ENCODE results near the gene OR6C76. TPM values are rescaled to one million over a fixed set of nuclear protein-coding genes. Genes with fewer than 3 reads are reported as not detected.

The OR6C76 gene
- total and polyA plus RNA-seq, 2 of the 4 experiments (the other 2 are of a cell fraction) = not detected

DNA sequence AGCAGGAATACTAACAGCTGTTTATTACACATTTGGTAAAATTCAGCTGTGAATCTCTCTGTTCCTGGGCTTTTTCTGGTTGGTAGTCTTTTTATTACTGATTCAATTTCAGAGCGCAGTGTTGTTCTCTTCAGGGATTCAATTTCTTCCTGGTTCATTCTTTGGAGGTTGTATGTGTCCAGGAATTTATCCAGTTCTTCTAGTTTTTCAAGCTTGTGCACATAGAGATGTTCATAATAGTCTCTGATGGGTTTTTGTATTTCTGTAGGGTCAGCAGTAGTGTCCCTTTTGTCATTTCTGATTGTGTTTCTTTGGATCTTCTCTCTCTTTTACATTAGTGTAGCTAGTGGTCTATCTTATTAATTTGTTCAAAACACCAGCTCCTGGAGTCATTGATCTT, 9.1 kb upstream of the OR6C76 start:
- no CpG with 5 or more reads among the region's 1 CpG for WGBS, 2 experiments (ENCODE audit: extremely low coverage in 2 of 2, insufficient read length in 1 of 2)
- Histone ChIP-seq H3K14ac (replicated peaks; ENCODE audit: low read depth, low read length) (no peak overlapping the region), H3K27ac (ENCODE audit: insufficient read depth, low read length) (no peak overlapping the region), H2BK20ac (ENCODE audit: low read depth, low read length) (no peak overlapping the region), H2AK9ac (replicated peaks; ENCODE audit: low read depth, low read length, poor library complexity) (no peak overlapping the region), H4K20me1 (ENCODE audit: insufficient read depth, low read length) (no peaks in the 10 kb centered on the region), H2BK15ac (ENCODE audit: low read depth, low read length) (no peak overlapping the region), H3K9ac (ENCODE audit: low read depth, low read length) (no peak overlapping the region), H3K27me3 (ENCODE audit: control insufficient read depth, insufficient read depth, low read length) (no peaks in the 10 kb centered on the region), H3K9me1 (ENCODE audit: insufficient read depth, low read length) (no peaks in the 10 kb centered on the region), H4K8ac (ENCODE audit: low read depth in 2 of 2, low read length in 2 of 2) (no peak overlapping the region), H3K4me3 (ENCODE audit: insufficient read depth, low read depth, low read length) (no peak overlapping the region), H3K4ac (ENCODE audit: low read depth, low read length) (no peak overlapping the region), H3K23ac (ENCODE audit: low read depth, low read length) (no peak overlapping the region), H2AFZ (replicated peaks; ENCODE audit: low read length, poor library complexity) (no peak overlapping the region), H3K9me3 (ENCODE audit: control insufficient read depth, insufficient read depth, low read length) (no peaks in the 10 kb centered on the region), H2BK120ac (ENCODE audit: low read depth, low read length) (no peak overlapping the region), H3K4me2 (ENCODE audit: low read depth, low read length) (no peak overlapping the region), H3K79me1 (ENCODE audit: low read depth in 1 of 2, low read length in 2 of 2) (no peaks in the 10 kb centered on the region), H2AK5ac (ENCODE audit: low read depth, low read length) (no peak overlapping the region), H4K5ac (ENCODE audit: low read depth, low read length) (no peak overlapping the region), H3K18ac (ENCODE audit: low read depth, low read length) (no peak overlapping the region), H2BK5ac (ENCODE audit: low read depth, low read length, poor library complexity, severe bottlenecking) (no peak overlapping the region), H3K36me3 (ENCODE audit: control insufficient read depth, insufficient read depth, low read length) (no peaks in the 10 kb centered on the region), H4K91ac (ENCODE audit: insufficient read depth, low read depth, low read length) (no peak overlapping the region), H3K56ac (ENCODE audit: extremely low read depth, insufficient read depth, low read length) (no peak overlapping the region), H3K4me1 (ENCODE audit: control insufficient read depth, insufficient read depth, low read length) (no peaks in the 10 kb centered on the region)
- ChIA-PET POLR2A (ENCODE audit: unreplicated experiment) (no interaction called here), CTCF (no interaction called here)
- TF ChIP-seq RFX5 (IDR thresholded peaks at IDR 0.05; ENCODE audit: low read depth, low read length) (no peak), NFE2L2 (IDR thresholded peaks at IDR 0.05; ENCODE audit: low read depth, low read length) (no peak), POLR2A (IDR thresholded peaks at IDR 0.05; ENCODE audit: low read depth, low read length) (no peak), MAFK (IDR thresholded peaks at IDR 0.05; ENCODE audit: low read depth, low read length) (no peak), FOS (IDR thresholded peaks at IDR 0.05; ENCODE audit: low read depth, low read length) (no peak), RAD21 (IDR thresholded peaks at IDR 0.05; ENCODE audit: low read length) (no peak), SMC3 (IDR thresholded peaks at IDR 0.05; ENCODE audit: low read depth, low read length) (no peak), CEBPB (IDR thresholded peaks at IDR 0.05; ENCODE audit: low read depth, low read length) (no peak), MXI1 (IDR thresholded peaks at IDR 0.05; ENCODE audit: borderline replicate concordance, low read depth, low read length) (no peak), RCOR1 (IDR thresholded peaks at IDR 0.05; ENCODE audit: insufficient replicate concordance, low read length) (no peak), BHLHE40 (IDR thresholded peaks at IDR 0.05; ENCODE audit: low read depth, low read length) (no peak), CHD1 (IDR thresholded peaks at IDR 0.05; ENCODE audit: low read depth, low read length) (no peak), MAZ (IDR thresholded peaks at IDR 0.05; ENCODE audit: borderline replicate concordance, low read depth, low read length) (no peak)
- TF ChIP-seq, protein P1, sequence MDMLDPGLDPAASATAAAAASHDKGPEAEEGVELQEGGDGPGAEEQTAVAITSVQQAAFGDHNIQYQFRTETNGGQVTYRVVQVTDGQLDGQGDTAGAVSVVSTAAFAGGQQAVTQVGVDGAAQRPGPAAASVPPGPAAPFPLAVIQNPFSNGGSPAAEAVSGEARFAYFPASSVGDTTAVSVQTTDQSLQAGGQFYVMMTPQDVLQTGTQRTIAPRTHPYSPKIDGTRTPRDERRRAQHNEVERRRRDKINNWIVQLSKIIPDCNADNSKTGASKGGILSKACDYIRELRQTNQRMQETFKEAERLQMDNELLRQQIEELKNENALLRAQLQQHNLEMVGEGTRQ (IDR thresholded peaks at IDR 0.05; ENCODE audit: low read depth, low read length) = no peak
- TF ChIP-seq, protein P2, sequence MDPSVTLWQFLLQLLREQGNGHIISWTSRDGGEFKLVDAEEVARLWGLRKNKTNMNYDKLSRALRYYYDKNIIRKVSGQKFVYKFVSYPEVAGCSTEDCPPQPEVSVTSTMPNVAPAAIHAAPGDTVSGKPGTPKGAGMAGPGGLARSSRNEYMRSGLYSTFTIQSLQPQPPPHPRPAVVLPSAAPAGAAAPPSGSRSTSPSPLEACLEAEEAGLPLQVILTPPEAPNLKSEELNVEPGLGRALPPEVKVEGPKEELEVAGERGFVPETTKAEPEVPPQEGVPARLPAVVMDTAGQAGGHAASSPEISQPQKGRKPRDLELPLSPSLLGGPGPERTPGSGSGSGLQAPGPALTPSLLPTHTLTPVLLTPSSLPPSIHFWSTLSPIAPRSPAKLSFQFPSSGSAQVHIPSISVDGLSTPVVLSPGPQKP (IDR thresholded peaks at IDR 0.05; ENCODE audit: borderline replicate concordance, low read depth, low read length) = no peak
- TF ChIP-seq, protein P3, sequence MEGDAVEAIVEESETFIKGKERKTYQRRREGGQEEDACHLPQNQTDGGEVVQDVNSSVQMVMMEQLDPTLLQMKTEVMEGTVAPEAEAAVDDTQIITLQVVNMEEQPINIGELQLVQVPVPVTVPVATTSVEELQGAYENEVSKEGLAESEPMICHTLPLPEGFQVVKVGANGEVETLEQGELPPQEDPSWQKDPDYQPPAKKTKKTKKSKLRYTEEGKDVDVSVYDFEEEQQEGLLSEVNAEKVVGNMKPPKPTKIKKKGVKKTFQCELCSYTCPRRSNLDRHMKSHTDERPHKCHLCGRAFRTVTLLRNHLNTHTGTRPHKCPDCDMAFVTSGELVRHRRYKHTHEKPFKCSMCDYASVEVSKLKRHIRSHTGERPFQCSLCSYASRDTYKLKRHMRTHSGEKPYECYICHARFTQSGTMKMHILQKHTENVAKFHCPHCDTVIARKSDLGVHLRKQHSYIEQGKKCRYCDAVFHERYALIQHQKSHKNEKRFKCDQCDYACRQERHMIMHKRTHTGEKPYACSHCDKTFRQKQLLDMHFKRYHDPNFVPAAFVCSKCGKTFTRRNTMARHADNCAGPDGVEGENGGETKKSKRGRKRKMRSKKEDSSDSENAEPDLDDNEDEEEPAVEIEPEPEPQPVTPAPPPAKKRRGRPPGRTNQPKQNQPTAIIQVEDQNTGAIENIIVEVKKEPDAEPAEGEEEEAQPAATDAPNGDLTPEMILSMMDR (conservative IDR thresholded peaks at IDR 0.05; ENCODE audit: low read depth, low read length) = no peak
- no peak for DNase-seq
- dilution Hi-C loops (cut with HindIII; ENCODE audit: low sequenced_read_pairs, unreplicated experiment) = no loop called here
- in situ Hi-C loops (cut with MboI; ENCODE audit: low sequenced_read_pairs) = no loop called here
- no peak for ATAC-seq (ENCODE audit: low read depth)
- no TSS peak for BruUV-seq (replicated peaks)
- intact Hi-C loops (cut with micrococcal nuclease) = no loop called here
